Esophagus squamous epithelium (tissue), 5 donors: ENCODE measurements around the gene GPD1L. TPM values are rescaled to one million over a fixed set of nuclear protein-coding genes. Genes with fewer than 3 reads are reported as not detected.

Experiments used
- DNase-seq: peaks from one replicate; lab custom pipeline; 2025; lab: John Stamatoyannopoulos, UW
- H3K27ac ChIP-seq, 4 donors: fragments of 200-600 bp; sonication (generic); one replicate each; pipeline ENCODE4 v1.5.1; 2016 to 2019; ENCODE audit warnings: mild to moderate bottlenecking in 1 of 4
- H3K27me3 ChIP-seq, 4 donors: fragments of 200-600 bp; sonication (generic); 1 replicate in 3 of 4; 2 replicates in 1 of 4; pipeline versions ENCODE4 v1.5.1 to v1.6.0; 2017 to 2021; ENCODE audit warnings: antibody characterized with exemption in 1 of 4
- H3K36me3 ChIP-seq, 3 donors: fragments of 200-600 bp; sonication (generic); one replicate each; pipeline ENCODE4 v1.5.1; 2016 to 2019
- H3K4me1 ChIP-seq, 3 donors: fragments of 200-600 bp; sonication (generic); one replicate each; pipeline ENCODE4 v1.5.1; 2017 to 2019
- H3K4me3 ChIP-seq, 4 donors: fragments of 200-600 bp; sonication (generic); 1 replicate in 3 of 4; 2 replicates in 1 of 4; pipeline ENCODE4 v1.5.1; 2016 to 2019; ENCODE audit warnings: mild to moderate bottlenecking in 2 of 4, moderate library complexity in 1 of 4
- H3K9me3 ChIP-seq, 3 donors: fragments of 200-600 bp; sonication (generic); one replicate each; pipeline ENCODE4 v1.5.1; 2016 to 2019
- CTCF ChIP-seq, 6 experiments: fragments of 450-650 bp in 4 of 6; fragments of 200-600 bp in 2 of 6; sonication (generic) in 2 of 6; IDR thresholded peaks; one replicate each; pipeline ENCODE4 v1.5.1; 2016 to 2019; ENCODE audit warnings: antibody characterized with exemption in 6 of 6, mild to moderate bottlenecking in 4 of 6, moderate library complexity in 4 of 6
- POLR2A ChIP-seq, 4 donors: fragments of 450-650 bp; IDR thresholded peaks; one replicate each; pipeline ENCODE4 v1.6.1; 2017; ENCODE audit warnings: antibody characterized with exemption in 4 of 4, mild to moderate bottlenecking in 4 of 4, moderate library complexity in 3 of 4
- WGBS, 2 donors: methylation state at CpG; one replicate each; pipeline ENCODE4 v1.1.5; 2018; 5-methylcytosine and 5-hydroxymethylcytosine counted together
- intact Hi-C: fragments of 100-400 bp; cut with DNase I; formaldehyde crosslinking; loops from one replicate; pipeline ENCODE4 v1.15.0; 2022
- total RNA-seq, 4 donors: library from RNA; depleted of rRNA; stranded (reverse); fragments of >200 nt; gene quantifications; one replicate each; pipeline ENCODE4 v1.1.0, GENCODE V29; 2016
- donor health status: DM: yes; HTN: yes; CAD: no.

Gene GPD1L
- total RNA-seq, 4 donors from 2014 or later: 20.1 to 70.0 (median 45.0) TPM

GRCh38 chr3:32140943-32141342 is 34.5 kb downstream of the GPD1L start:
- no peak overlapping the region for H3K4me3 ChIP-seq
- H3K27ac ChIP-seq: no peak overlapping the region
- no peak for DNase-seq
- H3K9me3 ChIP-seq: no peaks in the 10 kb centered on the region
- H3K27me3 ChIP-seq: no peaks in the 10 kb centered on the region
- H3K36me3 ChIP-seq: peaks cover 0 to 87% (median 0%) of the 10 kb centered on the region in 3 donors
- TF ChIP-seq CTCF (IDR thresholded peaks at IDR 0.05) (no peak), POLR2A (IDR thresholded peaks at IDR 0.05) (no peak)
- peaks cover 0 to 20% (median 0%) of the 10 kb centered on the region in 3 donors for H3K4me1 ChIP-seq
- intact Hi-C loops: loop anchor here (10.0 kb wide), 1 partner anchor 526 kb away; no protein-coding TSS in a partner anchor
- WGBS, 2 donors: 76 to 79% methylated on average over 5 of the region's 5 CpGs

- DNase-seq: no peak
- peaks cover 0 to 87% (median 8%) of the 10 kb centered on the region in 3 donors for H3K36me3 ChIP-seq
- 59 to 64% methylated on average over 11 of the region's 11 CpGs for WGBS, 2 donors
- no peak overlapping the region for H3K4me3 ChIP-seq
- H3K27me3 ChIP-seq: no peaks in the 10 kb centered on the region
- no peak overlapping the region for H3K27ac ChIP-seq
- H3K4me1 ChIP-seq: peaks cover 0 to 23% (median 0%) of the 10 kb centered on the region in 3 donors
- intact Hi-C loops: loop anchor here (10.0 kb wide), 1 partner anchor 529 kb away; no protein-coding TSS in a partner anchor
- TF ChIP-seq CTCF (IDR thresholded peaks at IDR 0.05) (peak; percentile 69 to 85 (median 79)), POLR2A (IDR thresholded peaks at IDR 0.05) (no peak)
- no peaks in the 10 kb centered on the region for H3K9me3 ChIP-seq
Observed at GRCh38 chr3:32143849-32144757, 37.7 kb downstream of the GPD1L start.

- Histone ChIP-seq H3K36me3 (peaks cover 0 to 90% (median 8%) of the 10 kb centered on the region in 3 donors), H3K27me3 (no peaks in the 10 kb centered on the region), H3K4me1 (peaks cover 0 to 23% (median 0%) of the 10 kb centered on the region in 3 donors), H3K9me3 (no peaks in the 10 kb centered on the region), H3K4me3 (no peak overlapping the region), H3K27ac (peak overlapping the region in 1 of 4 donors; percentile 3)
- TF ChIP-seq POLR2A (IDR thresholded peaks at IDR 0.05): no peak
- TF ChIP-seq CTCF (IDR thresholded peaks at IDR 0.05): no peak
- 26 to 40% methylated on average over 3 of the region's 3 CpGs for WGBS, 2 donors
- no peak for DNase-seq
- intact Hi-C loops: loop anchor here (10.0 kb wide), 1 partner anchor 532 kb away; no protein-coding TSS in a partner anchor
Observed at GRCh38 chr3:32146746-32147211, 40.4 kb downstream of the GPD1L start.

- H3K36me3 ChIP-seq: peaks cover 0 to 90% (median 8%) of the 10 kb centered on the region in 3 donors
- TF ChIP-seq POLR2A (IDR thresholded peaks at IDR 0.05): no peak
- TF ChIP-seq CTCF (IDR thresholded peaks at IDR 0.05): no peak
- H3K4me1 ChIP-seq: peaks cover 0 to 23% (median 0%) of the 10 kb centered on the region in 3 donors
- H3K9me3 ChIP-seq: no peaks in the 10 kb centered on the region
- H3K4me3 ChIP-seq: no peak overlapping the region
- WGBS, 2 donors: 67 to 82% methylated on average over 1 of the region's 1 CpG
- peak overlapping the region in 1 of 4 donors; percentile 3 for H3K27ac ChIP-seq
- no peaks in the 10 kb centered on the region for H3K27me3 ChIP-seq
- DNase-seq: no peak
- intact Hi-C loops: loop anchor here (10.0 kb wide), 1 partner anchor 533 kb away; no protein-coding TSS in a partner anchor
Observed at GRCh38 chr3:32147509-32147908, 41.1 kb downstream of the GPD1L start.
